ENCODE data around the gene SLC8A2. TPM values are rescaled to one million over a fixed set of nuclear protein-coding genes. Genes with fewer than 3 reads are reported as not detected.

SLC8A2 gene
- total RNA-seq, 2 donors from 2014 or later = 2.5 to 3.6 TPM

GRCh38 chr19:47469363-47469700 lies 2.4 kb downstream of the SLC8A2 start:
- Histone ChIP-seq H3K27ac (ENCODE audit: low read depth, low read length) (no peak overlapping the region), H3K4me3 (ENCODE audit: low read length) (no peak overlapping the region), H3K27me3 (ENCODE audit: control insufficient read depth, insufficient read depth, low read length, poor library complexity, severe bottlenecking) (peaks cover 5% of the 10 kb centered on the region), H3K9me3 (ENCODE audit: control insufficient read depth, low read length) (no peaks in the 10 kb centered on the region), H3K4me1 (ENCODE audit: control insufficient read depth, insufficient read depth, low read length) (no peaks in the 10 kb centered on the region), H3K9ac (ENCODE audit: extremely low read depth, low read length, poor library complexity, severe bottlenecking) (no peak overlapping the region), H3K36me3 (ENCODE audit: control insufficient read depth, insufficient read depth, low read length) (no peaks in the 10 kb centered on the region)
- peaks cover 15% of the 10 kb centered on the region for H3K4me1 Mint-ChIP-seq
- 41 to 61% methylated on average over 4 to 6 of the region's 6 CpGs for WGBS, 2 experiments (ENCODE audit: insufficient coverage in 1 of 2, insufficient read length in 1 of 2)
- no peak overlapping the region for H3K27ac Mint-ChIP-seq
- no peak for DNase-seq
- peaks cover 41% of the 10 kb centered on the region for H3K27me3 Mint-ChIP-seq (ENCODE audit: insufficient read depth)
- no peak for TF ChIP-seq CTCF (conservative IDR thresholded peaks at IDR 0.05)
- H3K4me3 Mint-ChIP-seq = no peak overlapping the region
- H3K36me3 Mint-ChIP-seq (ENCODE audit: low read depth) = no peaks in the 10 kb centered on the region
- no peaks in the 10 kb centered on the region for H3K9me3 Mint-ChIP-seq

GRCh38 chr19:47467914-47468313 lies 3.8 kb downstream of the SLC8A2 start:
- H3K4me1 ChIP-seq (ENCODE audit: control insufficient read depth, insufficient read depth, low read length) = no peaks in the 10 kb centered on the region
- no peak overlapping the region for H3K9ac ChIP-seq (ENCODE audit: extremely low read depth, low read length, poor library complexity, severe bottlenecking)
- no peaks in the 10 kb centered on the region for H3K36me3 ChIP-seq (ENCODE audit: control insufficient read depth, insufficient read depth, low read length)
- no peak overlapping the region for H3K27ac Mint-ChIP-seq
- H3K27me3 ChIP-seq (ENCODE audit: control insufficient read depth, insufficient read depth, low read length, poor library complexity, severe bottlenecking) = peaks cover 5% of the 10 kb centered on the region
- TF ChIP-seq CTCF (conservative IDR thresholded peaks at IDR 0.05) = no peak
- H3K9me3 ChIP-seq (ENCODE audit: control insufficient read depth, low read length) = no peaks in the 10 kb centered on the region
- H3K36me3 Mint-ChIP-seq (ENCODE audit: low read depth) = no peaks in the 10 kb centered on the region
- H3K4me3 ChIP-seq (ENCODE audit: low read length) = no peak overlapping the region
- peaks cover 15% of the 10 kb centered on the region for H3K4me1 Mint-ChIP-seq
- no peak overlapping the region for H3K27ac ChIP-seq (ENCODE audit: low read depth, low read length)
- no peaks in the 10 kb centered on the region for H3K9me3 Mint-ChIP-seq
- no peak overlapping the region for H3K4me3 Mint-ChIP-seq
- H3K27me3 Mint-ChIP-seq (ENCODE audit: insufficient read depth) = peaks cover 41% of the 10 kb centered on the region
- WGBS, 2 experiments (ENCODE audit: insufficient coverage in 1 of 2, insufficient read length in 1 of 2) = 48 to 73% methylated on average over 6 to 9 of the region's 9 CpGs
- peak; percentile 65 for DNase-seq

- Mint-ChIP-seq H3K9me3 (no peaks in the 10 kb centered on the region), H3K4me3 (no peak overlapping the region), H3K36me3 (ENCODE audit: low read depth) (no peaks in the 10 kb centered on the region), H3K4me1 (peaks cover 9% of the 10 kb centered on the region), H3K27ac (no peak overlapping the region), H3K27me3 (ENCODE audit: insufficient read depth) (peaks cover 36% of the 10 kb centered on the region)
- no peaks in the 10 kb centered on the region for H3K9me3 ChIP-seq (ENCODE audit: control insufficient read depth, low read length)
- H3K27ac ChIP-seq (ENCODE audit: low read depth, low read length) = no peak overlapping the region
- H3K9ac ChIP-seq (ENCODE audit: extremely low read depth, low read length, poor library complexity, severe bottlenecking) = no peak overlapping the region
- DNase-seq = no peak
- H3K4me3 ChIP-seq (ENCODE audit: low read length) = no peak overlapping the region
- peaks cover 3% of the 10 kb centered on the region for H3K27me3 ChIP-seq (ENCODE audit: control insufficient read depth, insufficient read depth, low read length, poor library complexity, severe bottlenecking)
- no peaks in the 10 kb centered on the region for H3K36me3 ChIP-seq (ENCODE audit: control insufficient read depth, insufficient read depth, low read length)
- no peaks in the 10 kb centered on the region for H3K4me1 ChIP-seq (ENCODE audit: control insufficient read depth, insufficient read depth, low read length)
- no peak for TF ChIP-seq CTCF (conservative IDR thresholded peaks at IDR 0.05)
- WGBS, 2 experiments (ENCODE audit: insufficient coverage in 1 of 2, insufficient read length in 1 of 2) = 91 to 95% methylated on average over 17 to 27 of the region's 27 CpGs
Measured at GRCh38 chr19:47465957-47466356, 5.7 kb downstream of the SLC8A2 start.

Measured in endodermal cell (in vitro differentiated cells).